Mammary epithelial cell (primary cell): ENCODE data around the gene ROCK2.

Experiments used
- EZH2 ChIP-seq: IDR thresholded peaks from 2 replicates; pipeline ENCODE4 v1.6.1; 2012; ENCODE audit warnings: low read length, inconsistent platforms, borderline replicate concordance
- TF ChIP-seq, protein P1 (sequence below), 2 donors: IDR thresholded peaks in 1 of 2; conservative IDR thresholded peaks in 1 of 2; 2 replicates each; pipeline ENCODE4 v1.5.1; 2011 to 2012; ENCODE audit warnings: inconsistent platforms in 2 of 2, low read length in 2 of 2, mild to moderate bottlenecking in 2 of 2, control low read depth in 1 of 2, low read depth in 1 of 2; ENCODE audit not compliant: insufficient read depth in 1 of 2; ENCODE audit errors: extremely low read depth in 1 of 2

DNA sequence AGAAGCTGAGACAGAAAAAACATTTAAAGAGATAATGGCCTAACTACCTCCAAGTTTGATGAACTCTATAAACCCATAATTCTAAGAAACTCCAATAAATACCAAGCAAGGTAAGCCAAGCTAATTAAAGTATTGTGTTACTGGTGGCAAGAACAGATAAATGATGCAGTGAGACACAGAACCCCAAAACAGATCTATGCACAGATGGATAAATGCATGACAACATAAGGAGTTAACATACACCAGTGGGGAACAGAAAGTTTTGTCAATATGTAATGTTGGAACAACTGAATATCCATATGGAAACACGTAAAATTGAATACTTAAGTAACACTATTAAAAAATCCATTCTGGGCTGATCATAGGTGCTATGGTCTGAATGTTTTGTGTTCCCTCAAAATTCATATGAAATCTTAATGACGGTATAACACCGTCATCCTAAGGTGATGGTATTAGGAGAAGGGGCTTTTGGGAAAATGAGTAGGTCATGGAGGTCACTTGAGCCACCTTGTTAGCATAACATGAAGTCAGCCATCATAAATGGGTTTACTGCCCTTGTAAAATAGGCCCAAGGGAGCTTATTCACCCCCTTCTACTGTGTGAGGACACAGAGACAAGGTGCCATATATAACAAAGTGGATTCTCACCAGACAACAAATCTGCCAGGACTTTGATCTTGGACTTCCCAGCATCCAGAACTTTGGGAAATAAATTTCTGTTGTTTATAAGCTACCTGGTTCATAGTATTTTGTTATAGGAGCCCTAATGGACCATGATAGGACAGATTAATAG is 102.8 kb downstream of the ROCK2 start:
- TF ChIP-seq, protein P1, sequence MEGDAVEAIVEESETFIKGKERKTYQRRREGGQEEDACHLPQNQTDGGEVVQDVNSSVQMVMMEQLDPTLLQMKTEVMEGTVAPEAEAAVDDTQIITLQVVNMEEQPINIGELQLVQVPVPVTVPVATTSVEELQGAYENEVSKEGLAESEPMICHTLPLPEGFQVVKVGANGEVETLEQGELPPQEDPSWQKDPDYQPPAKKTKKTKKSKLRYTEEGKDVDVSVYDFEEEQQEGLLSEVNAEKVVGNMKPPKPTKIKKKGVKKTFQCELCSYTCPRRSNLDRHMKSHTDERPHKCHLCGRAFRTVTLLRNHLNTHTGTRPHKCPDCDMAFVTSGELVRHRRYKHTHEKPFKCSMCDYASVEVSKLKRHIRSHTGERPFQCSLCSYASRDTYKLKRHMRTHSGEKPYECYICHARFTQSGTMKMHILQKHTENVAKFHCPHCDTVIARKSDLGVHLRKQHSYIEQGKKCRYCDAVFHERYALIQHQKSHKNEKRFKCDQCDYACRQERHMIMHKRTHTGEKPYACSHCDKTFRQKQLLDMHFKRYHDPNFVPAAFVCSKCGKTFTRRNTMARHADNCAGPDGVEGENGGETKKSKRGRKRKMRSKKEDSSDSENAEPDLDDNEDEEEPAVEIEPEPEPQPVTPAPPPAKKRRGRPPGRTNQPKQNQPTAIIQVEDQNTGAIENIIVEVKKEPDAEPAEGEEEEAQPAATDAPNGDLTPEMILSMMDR (conservative IDR thresholded peaks at IDR 0.05 in 1 of 2, IDR thresholded peaks at IDR 0.05 in 1 of 2; ENCODE audit: extremely low read depth in 1 of 2, insufficient read depth in 1 of 2, low read depth in 1 of 2, low read length in 2 of 2), result no peak
- no peak for TF ChIP-seq EZH2
